ENCODE data around the gene GIGYF2.
"Not testable (repeated sequence)": the region's sequence is repeated elsewhere in the genome, so short reads cannot be mapped to it uniquely, and the experiment has no call there.

The GIGYF2 gene

GRCh38 chr2:232687382-232688160, 9.6 kb upstream of the GIGYF2 start:
- DNase-seq (ENCODE audit: low read depth): no peak

GRCh38 chr2:232688201-232688600, 8.9 kb upstream of the GIGYF2 start:
- DNase-seq (ENCODE audit: low read depth): no peak

GRCh38 chr2:232689152-232689910, 7.8 kb upstream of the GIGYF2 start:
- peak; percentile 63 for DNase-seq (ENCODE audit: low read depth)

GRCh38 chr2:232691117-232691516, 6.0 kb upstream of the GIGYF2 start:
- DNase-seq (ENCODE audit: low read depth): not testable (repeated sequence)

- DNase-seq (ENCODE audit: low read depth): no peak
Measured at GRCh38 chr2:232693344-232693743, 3.8 kb upstream of the GIGYF2 start.

GRCh38 chr2:232696609-232697058, 497 bp upstream of the GIGYF2 start:
- DNase-seq (ENCODE audit: low read depth): no peak

- DNase-seq (ENCODE audit: low read depth): no peak
Measured at GRCh38 chr2:232697807-232698110, 628 bp downstream of the GIGYF2 start.

- DNase-seq (ENCODE audit: low read depth): no peak
Measured at GRCh38 chr2:232698556-232699091, 1.5 kb downstream of the GIGYF2 start.

- no peak for DNase-seq (ENCODE audit: low read depth)
Measured at GRCh38 chr2:232699110-232699509, 2.0 kb downstream of the GIGYF2 start.

GRCh38 chr2:232700154-232700553, 3.0 kb downstream of the GIGYF2 start:
- no peak for DNase-seq (ENCODE audit: low read depth)

- DNase-seq (ENCODE audit: low read depth): no peak
Measured at GRCh38 chr2:232707076-232707475, 9.9 kb downstream of the GIGYF2 start.

- no peak for DNase-seq (ENCODE audit: low read depth)
Measured at GRCh38 chr2:232713505-232713904, 16.4 kb downstream of the GIGYF2 start.

- DNase-seq (ENCODE audit: low read depth): no peak
Measured at GRCh38 chr2:232714969-232715368, 17.8 kb downstream of the GIGYF2 start.

- not testable (repeated sequence) for DNase-seq (ENCODE audit: low read depth)
Measured at GRCh38 chr2:232720056-232720455, 22.9 kb downstream of the GIGYF2 start.

- no peak for DNase-seq (ENCODE audit: low read depth)
Measured at GRCh38 chr2:232721261-232721660, 24.1 kb downstream of the GIGYF2 start.

- DNase-seq (ENCODE audit: low read depth): no peak
Measured at GRCh38 chr2:232721882-232722281, 24.8 kb downstream of the GIGYF2 start.

GRCh38 chr2:232723027-232723426, 25.9 kb downstream of the GIGYF2 start:
- no peak for DNase-seq (ENCODE audit: low read depth)

GRCh38 chr2:232728785-232729184, 31.7 kb downstream of the GIGYF2 start:
- DNase-seq (ENCODE audit: low read depth): no peak

GRCh38 chr2:232731470-232731869, 34.3 kb downstream of the GIGYF2 start:
- no peak for DNase-seq (ENCODE audit: low read depth)

- no peak for DNase-seq (ENCODE audit: low read depth)
Measured at GRCh38 chr2:232741294-232741693, 44.2 kb downstream of the GIGYF2 start.

GRCh38 chr2:232741972-232742371, 44.8 kb downstream of the GIGYF2 start:
- DNase-seq (ENCODE audit: low read depth): no peak

GRCh38 chr2:232744963-232745362, 47.8 kb downstream of the GIGYF2 start:
- DNase-seq (ENCODE audit: low read depth): no peak

- no peak for DNase-seq (ENCODE audit: low read depth)
Measured at GRCh38 chr2:232748038-232748437, 50.9 kb downstream of the GIGYF2 start.
